GM15510 (cell line): ENCODE results near the gene ZFYVE19.

ENCODE experiments used
- POLR2A ChIP-seq: IDR thresholded peaks from 3 replicates; pipeline ENCODE4 v1.6.1; 2011; ENCODE audit warnings: borderline replicate concordance; ENCODE audit not compliant: insufficient read length; ENCODE audit errors: extremely low read depth

ZFYVE19 gene

GRCh38 chr15:40770147-40770721 is 36.7 kb upstream of the ZFYVE19 start:
- no peak for TF ChIP-seq POLR2A

DNA sequence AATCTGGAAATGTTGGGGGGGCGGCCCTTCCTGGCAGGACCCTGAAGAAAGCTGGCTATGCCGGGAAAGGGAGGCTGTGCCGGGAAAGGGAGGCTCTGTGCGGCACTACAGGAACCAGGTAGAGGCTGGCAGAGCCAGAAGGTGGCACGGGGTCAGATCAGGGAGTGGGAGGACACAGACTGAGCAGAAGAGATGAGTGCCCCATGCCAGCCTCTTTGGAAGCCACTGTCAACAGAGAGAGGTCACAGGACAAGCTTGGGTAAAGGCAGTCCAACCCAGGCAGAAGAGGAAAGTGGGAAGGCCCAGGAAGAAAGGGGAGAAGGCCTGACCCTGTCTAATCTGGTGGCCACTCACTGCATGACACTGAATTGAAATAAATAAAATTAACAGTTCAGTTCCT is 35.6 kb upstream of the ZFYVE19 start:
- TF ChIP-seq POLR2A, result no peak

DNA sequence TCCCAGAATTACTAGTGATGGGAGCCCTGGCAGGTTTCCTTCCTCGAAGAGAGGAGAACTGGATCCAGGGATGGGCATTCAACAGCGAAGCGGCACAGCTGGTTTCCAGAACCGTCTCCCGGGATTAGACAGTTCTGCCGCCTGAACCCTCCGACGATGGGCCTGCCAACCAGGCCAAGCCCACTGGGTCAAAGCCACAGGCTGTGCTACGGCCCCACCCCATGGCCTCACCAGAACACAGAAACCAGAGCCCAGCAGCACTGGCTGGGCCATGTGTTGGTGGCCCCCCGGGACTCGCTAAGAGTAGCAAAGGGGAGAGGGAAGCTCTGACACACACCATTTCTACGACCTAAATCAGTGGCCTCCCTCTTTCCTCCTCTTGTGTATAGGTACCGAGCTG is 34.9 kb upstream of the ZFYVE19 start:
- TF ChIP-seq POLR2A, result no peak

DNA sequence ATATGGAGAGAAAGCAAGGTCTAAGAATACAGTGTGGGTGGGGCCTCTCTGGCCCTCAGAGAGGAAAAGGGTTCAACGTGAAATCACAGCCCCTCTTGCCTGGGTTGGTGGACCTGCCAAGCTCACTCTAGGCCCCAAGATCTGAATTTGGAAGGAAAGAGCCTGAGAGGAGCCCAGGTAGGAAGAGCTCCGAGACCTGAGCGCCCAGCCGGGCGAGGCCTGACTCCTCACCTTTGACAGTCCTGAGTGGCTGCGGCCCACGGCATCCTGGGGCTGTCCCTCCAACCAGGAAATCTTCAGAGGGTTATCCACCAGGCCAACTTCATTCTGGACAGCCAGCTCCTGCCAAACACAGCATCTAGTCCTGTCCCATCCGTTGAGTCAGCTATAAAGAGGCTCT is 33.4 kb upstream of the ZFYVE19 start:
- no peak for TF ChIP-seq POLR2A

- no peak for TF ChIP-seq POLR2A
These were observed 33.0 kb upstream of the ZFYVE19 start for GRCh38 chr15:40773902-40774301.

GRCh38 chr15:40775007-40775406 is 31.9 kb upstream of the ZFYVE19 start:
- TF ChIP-seq POLR2A, result no peak

GRCh38 chr15:40775740-40776536 is 31.0 kb upstream of the ZFYVE19 start:
- TF ChIP-seq POLR2A, result no peak

DNA sequence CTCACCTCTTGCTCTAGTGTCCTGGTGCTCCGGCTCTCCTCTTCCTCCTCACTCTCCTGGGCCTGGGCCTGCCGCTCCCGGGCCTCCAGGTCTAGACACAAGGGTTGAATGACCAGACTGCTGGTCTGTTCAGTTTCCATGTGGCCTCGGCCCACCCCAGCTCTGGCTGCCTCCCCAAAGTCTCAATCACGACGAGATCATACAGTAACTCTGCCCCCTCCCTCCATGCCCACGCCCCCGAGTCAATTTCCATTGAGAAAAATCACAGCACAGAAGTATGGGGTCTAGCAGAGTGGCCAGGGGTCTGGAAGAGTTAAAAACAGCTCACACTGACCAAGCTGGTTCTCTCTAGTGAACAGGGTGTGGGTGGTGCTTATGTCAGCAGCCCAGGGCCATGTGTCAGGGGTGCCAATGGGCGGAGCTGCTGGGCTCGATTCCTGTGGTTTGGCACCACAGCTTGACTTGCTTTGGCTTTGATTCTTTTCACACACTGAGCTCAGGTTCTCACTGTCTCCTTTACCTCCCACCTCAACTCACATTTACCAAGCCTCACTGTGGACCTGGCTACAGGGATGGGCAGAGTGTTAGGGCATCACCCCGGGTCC is 30.2 kb upstream of the ZFYVE19 start:
- TF ChIP-seq POLR2A, result no peak

GRCh38 chr15:40782609-40783227 is 24.2 kb upstream of the ZFYVE19 start:
- TF ChIP-seq POLR2A, result no peak

DNA sequence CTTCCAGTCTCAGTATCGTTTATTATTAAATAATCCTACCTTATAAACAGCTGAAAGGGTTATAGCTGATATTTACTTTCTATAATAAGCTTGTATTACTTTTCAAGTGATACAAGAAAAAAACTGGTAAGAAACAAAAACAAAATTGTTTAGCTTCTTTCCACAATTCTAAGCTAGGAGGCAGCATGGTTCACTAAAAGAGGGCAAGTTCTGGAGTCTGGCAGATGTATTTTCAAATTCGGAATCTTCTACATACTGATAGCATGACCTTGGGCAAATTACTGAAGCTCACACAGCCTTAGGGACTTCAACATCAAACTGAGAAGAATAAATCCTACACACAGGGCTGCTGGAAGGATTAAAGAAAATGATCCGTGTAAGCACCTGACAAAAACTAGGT is 21.7 kb upstream of the ZFYVE19 start:
- no peak for TF ChIP-seq POLR2A

- TF ChIP-seq POLR2A, result no peak
These were observed 21.1 kb upstream of the ZFYVE19 start for GRCh38 chr15:40785814-40786213.

DNA sequence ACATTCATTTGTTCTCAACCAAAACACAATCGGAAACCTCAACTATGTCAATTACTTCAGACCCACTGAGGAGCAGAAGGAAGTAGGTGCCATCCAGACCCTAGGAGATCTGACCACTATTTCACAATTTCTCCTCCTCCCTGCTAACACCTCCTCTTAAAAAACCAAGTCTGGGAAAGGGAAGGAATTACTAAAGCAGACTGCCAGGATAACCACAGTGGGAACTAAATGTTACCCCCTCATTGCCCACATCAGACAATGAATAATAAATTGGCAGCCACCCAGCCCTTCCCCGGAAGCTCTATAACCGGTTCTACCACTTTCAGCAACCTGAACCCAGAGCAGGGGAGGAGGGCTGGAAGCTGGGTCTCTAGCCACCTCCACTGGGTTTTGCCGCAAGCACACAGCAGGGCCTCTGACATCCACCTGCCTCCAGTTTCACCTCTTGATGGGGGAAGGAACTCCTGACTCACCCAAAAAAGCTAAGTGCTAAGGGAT is 19.5 kb upstream of the ZFYVE19 start:
- no peak for TF ChIP-seq POLR2A

GRCh38 chr15:40787991-40788390 is 18.9 kb upstream of the ZFYVE19 start:
- no peak for TF ChIP-seq POLR2A

GRCh38 chr15:40789119-40789518 is 17.8 kb upstream of the ZFYVE19 start:
- TF ChIP-seq POLR2A, result no peak

GRCh38 chr15:40789999-40790398 is 16.9 kb upstream of the ZFYVE19 start:
- TF ChIP-seq POLR2A, result no peak
